Measurements from ENCODE around the gene HOXD12.

HOXD12 gene

DNA sequence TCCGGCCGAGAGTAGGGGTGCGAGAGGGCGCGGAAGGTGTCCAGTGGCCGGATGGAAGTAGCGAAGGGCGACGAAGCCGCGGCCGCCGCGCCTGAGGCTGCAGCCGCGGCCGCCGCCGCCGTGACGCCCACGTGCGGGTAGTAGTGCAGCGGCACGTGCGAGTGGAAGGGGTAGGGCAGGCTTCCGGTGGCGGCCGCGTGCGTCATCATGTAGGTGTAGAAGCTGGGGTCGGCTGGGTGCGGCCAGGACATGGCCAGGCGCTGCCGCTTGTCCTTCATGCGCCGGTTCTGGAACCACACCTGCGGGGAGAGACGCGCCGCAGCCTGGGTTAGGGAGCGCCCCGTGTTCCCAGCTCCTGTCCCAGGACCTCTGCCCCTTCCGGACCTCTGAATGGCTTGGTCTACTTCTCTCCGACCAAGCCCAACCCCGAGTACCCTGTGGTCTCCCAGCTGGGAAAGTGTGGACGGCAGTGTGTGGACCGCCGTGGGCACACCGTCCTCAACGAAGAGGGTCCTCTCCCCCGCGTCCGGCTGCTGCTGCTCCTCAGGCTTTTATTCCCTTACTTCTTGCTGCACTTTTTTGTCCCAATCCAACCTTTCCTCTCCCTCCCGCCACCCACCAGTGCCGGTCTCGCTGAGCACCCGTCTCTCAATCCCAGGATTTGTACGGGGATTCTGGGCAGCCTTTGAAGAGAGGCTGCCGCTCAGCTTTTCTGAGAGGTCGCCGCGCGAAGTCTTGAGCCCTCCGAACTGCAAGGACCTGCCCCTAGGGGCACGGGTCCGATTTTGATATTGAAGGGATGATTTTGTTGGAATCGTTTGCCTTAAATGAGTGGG lies 18.8 kb upstream of the HOXD12 start:
- no peak for DNase-seq (ENCODE audit: low spot score)

DNA sequence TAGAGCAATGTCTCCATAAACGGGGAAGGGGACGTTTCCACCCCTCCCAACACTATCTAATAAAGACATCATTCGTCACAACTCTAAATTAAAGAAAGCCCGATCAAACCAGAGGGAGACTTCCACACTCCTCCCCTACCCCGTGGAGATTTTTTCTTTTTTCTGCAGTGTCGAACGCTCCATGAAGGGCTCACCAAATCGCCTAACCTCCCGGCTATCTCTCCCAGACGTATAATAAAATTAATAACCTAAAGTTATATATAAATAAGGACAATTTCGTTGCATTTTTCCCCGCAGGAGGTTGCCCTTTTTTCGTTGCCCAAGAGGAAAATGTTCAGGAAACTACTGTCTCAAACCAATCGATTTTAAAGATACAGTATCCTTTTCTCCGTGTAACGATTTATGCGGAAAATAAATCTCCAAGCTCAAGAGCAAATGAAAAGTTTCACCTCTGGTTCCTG lies 18.2 kb upstream of the HOXD12 start:
- DNase-seq (ENCODE audit: low spot score) = no peak

- DNase-seq (ENCODE audit: low spot score) = no peak
Observed at GRCh38 chr2:176081837-176082524, 17.6 kb upstream of the HOXD12 start.

DNA sequence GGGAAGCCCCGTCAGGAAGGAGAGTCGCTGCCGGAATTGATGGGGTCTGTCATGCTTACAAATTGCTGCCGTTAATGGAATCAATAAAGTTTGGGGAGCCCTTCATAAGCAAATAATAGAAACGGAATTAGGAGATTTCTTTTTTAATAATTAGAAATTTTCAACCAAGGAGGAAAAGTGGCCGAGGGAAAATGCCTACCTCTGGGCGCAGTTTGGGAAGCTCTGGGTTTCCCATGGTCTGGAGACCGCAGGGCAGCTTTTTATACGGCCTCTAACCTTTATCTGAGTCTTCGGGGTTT lies 17.1 kb upstream of the HOXD12 start:
- no peak for DNase-seq (ENCODE audit: low spot score)

- no peak for DNase-seq (ENCODE audit: low spot score)
Observed at GRCh38 chr2:176082824-176083751, 16.5 kb upstream of the HOXD12 start.

DNA sequence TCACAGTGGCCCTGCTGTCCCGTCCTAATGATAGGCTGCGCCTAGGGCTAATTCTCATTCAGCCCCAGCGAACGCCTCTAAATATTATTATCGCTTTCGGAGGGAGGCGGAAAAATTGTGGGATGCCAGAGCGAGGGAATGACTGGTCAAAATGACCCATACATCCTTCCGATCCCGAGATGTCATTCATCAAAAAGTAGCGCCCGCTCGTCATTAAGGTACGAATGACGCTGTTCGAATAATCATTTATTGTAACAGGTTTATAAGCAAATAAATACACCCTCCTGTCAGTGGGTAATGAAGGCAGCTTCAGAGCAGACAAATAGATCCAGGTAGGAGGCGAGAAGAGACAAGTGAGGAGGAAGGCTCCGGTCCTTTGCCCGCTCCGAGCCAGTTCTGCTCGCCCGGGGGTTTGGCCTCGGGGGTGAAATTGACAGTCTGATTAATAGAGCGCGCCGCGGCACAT lies 15.8 kb upstream of the HOXD12 start, which contains the start of gene EVX2:
TSS of gene EVX2 (minus strand) at position 167 of the 466 bp plus-strand sequence. CDS start 186 bp downstream, outside the sequence.
- DNase-seq (ENCODE audit: low spot score) = no peak

GRCh38 chr2:176084611-176085119 lies 14.9 kb upstream of the HOXD12 start:
- DNase-seq (ENCODE audit: low spot score) = no peak

GRCh38 chr2:176085120-176085788 lies 14.3 kb upstream of the HOXD12 start:
- no peak for DNase-seq (ENCODE audit: low spot score)

DNA sequence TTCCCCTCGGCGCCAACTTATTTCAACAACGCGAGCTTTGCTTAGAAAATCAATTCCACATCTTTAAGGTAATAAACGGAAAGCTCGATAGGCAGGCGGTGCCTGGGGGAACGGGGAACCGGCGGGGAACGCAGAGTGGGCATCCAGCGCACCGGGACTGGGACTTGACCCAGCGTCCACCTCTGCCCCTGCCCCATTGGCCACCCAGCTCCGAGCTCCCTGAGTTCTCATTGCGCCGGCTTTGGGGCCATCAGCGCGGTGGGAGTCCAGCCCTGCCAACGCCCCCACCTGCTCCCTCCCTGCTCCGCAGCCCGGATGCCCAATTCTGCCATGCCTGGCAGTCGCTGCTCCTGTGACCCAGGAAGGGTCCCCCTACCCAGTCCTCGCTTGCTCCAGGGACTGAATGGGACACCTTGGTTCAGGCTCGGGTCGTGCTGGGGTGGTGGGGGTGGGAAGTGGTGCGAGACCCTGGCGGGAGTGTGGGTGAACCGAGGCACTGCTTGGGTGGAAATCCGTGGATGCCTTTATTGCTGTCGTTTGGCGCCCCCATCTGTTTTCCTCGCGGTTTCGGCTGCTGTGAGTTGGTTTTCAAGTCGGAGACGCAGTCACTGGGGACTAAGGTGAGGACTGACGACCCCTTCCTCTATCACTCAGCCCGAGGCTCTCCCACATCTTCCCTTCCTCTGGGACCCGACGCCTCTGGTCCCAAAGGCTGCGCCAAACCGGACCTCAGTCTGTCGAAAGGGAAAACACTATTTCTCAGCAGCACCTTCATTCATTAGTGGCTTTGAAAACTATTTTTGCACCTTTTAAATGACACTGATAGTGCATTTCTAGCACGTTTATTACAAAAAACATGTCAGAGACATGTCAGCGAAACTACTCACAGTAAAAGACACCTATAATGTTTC lies 13.5 kb upstream of the HOXD12 start:
- no peak for DNase-seq (ENCODE audit: low spot score)

- DNase-seq (ENCODE audit: low spot score) = no peak
Observed at GRCh38 chr2:176087330-176088047, 12.1 kb upstream of the HOXD12 start.

- no peak for DNase-seq (ENCODE audit: low spot score)
Observed at GRCh38 chr2:176088048-176088936, 11.3 kb upstream of the HOXD12 start.

DNA sequence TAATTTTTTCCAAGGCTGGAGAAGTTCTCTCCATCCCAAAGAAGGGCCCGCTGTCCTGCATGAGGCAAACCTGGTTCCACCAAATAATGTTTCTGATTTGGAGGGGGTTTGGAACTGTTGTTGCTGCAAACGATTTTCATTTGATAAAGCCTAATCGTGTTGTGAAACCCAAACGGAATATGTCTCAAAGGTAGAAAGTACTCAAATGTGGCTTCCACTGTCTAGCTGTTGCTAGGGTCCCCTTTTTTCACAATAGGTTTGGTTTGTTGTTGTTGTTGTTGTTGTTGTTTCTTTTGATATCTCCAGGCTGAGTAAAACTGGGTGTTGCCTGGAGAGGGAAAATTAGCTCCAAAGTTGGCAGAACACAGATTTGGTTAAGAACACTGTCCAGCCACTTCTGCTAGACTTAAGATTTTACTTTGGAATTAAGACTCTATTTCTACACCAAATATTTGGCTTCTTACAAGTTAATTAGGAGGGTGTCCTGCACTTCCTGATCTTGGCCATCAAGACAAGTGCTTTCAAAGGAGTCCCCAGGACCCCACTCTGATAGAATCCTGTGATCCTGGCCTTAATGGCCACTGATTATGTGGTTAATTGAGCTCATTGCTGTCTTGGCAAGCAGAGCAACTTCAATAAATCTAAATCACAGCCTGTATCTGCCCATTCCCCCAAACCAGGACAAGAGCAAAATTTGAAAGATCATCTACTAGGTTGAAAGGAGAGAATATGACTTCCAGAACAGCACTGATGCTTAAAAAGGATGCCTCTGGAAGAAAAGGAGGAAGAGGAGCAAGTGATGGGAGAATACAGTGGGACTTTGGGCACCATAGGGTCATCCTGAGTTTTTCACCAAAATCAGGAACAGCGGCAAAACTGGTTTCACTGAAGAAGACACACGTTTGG lies 10.4 kb upstream of the HOXD12 start:
- DNase-seq (ENCODE audit: low spot score) = no peak

DNA sequence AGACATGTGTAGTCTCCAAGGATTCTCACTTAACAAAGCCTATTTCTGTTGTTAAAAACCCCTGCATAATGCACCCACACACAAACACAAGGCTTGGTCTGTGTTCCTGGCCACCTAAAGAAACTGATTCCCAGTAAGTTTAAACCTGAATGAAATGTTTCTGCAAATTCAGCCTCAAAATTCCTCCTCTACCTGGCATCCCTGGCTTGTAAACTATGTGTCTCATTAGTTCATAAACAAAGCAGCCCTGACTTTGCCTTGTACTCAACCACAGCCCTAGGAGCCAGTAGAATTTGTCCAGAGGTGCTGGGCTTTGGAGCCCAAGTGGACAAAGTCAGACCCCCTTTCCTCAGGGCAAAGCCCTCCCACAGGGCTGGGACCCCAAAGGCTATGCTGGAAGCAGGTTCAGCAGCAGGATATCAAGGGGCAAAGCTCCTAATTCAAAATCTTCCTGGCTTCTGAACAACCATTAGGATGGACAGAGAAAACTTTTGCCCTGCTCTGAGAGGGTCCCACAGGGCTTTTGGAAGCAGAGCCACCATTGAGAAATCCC lies 9.7 kb upstream of the HOXD12 start:
- no peak for DNase-seq (ENCODE audit: low spot score)

DNA sequence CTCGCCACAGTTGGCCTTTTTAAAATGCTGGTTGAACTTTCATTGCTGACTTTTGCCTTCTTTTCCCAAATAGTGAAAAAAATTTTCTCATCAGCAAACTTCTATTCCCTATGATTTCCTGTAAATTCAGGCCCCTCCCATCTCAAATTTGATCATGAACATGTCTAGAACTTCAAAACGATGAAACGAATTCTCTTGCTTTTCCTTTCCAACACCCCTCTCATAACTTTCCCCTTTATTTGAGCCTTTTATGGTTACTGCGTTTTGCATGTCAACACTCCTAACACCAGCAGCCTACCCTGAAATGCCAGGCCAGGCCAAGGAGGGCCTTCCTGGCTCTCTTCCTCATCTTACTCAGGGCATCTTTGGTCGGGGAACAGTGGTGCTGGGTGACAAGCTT lies 8.7 kb upstream of the HOXD12 start:
- no peak for DNase-seq (ENCODE audit: low spot score)

DNA sequence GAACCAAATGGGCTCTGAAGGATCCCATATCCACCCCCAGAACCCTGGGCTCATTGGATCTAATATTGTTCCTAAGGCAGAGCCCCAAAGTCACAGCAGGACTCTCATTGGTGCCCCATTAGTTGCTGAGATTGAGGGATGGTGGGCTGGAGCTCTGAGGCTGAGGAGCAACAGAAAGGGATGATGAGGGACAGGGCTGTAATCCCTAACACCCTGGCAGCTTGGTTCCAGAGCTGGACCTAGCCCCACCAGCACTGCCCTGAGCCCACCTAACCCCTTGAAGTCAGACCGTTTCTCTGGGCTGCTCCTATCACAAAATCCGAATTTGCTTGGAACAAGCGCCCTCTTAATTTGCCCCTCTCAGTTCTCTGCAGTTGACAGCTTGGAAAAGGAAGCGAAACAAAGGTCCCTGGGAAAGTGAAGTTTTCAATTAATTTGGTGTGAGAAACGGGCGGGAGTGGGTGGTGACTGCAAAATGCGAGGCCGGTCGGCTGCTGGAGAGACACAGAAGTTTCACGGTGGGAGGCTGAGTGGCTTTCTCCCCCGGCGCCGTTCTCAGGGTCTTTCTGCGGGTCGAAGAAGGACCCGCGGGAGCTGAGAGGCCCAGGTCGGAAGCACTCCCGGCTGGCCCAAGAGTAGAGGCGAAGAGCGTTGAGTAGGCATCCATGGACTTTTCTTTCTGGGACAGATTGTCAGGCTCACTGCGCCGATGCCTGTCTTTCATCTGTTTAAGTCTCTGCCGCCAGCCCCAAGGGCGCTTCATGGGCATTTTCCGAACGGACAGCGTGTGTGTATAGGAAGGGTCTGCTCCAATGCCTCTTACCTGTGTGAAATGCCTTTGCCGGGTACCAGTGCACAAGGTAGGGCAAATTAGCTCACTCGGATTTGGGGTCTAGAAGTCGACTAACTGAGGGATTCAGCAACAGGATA lies 8.0 kb upstream of the HOXD12 start:
- no peak for DNase-seq (ENCODE audit: low spot score)

All from CD4-positive, alpha-beta T cell treated with Interleukin-2 at 100 ng/mL for 4 hours (primary cell).